Islet precursor cell (in vitro differentiated cells): ENCODE data around the gene HIVEP3.
"Not testable (repeated sequence)": the region's sequence is repeated elsewhere in the genome, so short reads cannot be mapped to it uniquely, and the experiment has no call there.

Experiments
- DNase-seq: peaks from one replicate; pipeline ENCODE4 v3.0.0-alpha.2; 2018

Gene HIVEP3

GRCh38 chr1:41918450-41919043, at the start of gene HIVEP3:
HIVEP3 (minus strand) TSS chr1:41918922.
- no peak for DNase-seq

GRCh38 chr1:41964400-41964799, 45.7 kb upstream of the HIVEP3 start:
- no peak for DNase-seq

GRCh38 chr1:41963636-41964035, 44.9 kb upstream of the HIVEP3 start:
- no peak for DNase-seq

DNA sequence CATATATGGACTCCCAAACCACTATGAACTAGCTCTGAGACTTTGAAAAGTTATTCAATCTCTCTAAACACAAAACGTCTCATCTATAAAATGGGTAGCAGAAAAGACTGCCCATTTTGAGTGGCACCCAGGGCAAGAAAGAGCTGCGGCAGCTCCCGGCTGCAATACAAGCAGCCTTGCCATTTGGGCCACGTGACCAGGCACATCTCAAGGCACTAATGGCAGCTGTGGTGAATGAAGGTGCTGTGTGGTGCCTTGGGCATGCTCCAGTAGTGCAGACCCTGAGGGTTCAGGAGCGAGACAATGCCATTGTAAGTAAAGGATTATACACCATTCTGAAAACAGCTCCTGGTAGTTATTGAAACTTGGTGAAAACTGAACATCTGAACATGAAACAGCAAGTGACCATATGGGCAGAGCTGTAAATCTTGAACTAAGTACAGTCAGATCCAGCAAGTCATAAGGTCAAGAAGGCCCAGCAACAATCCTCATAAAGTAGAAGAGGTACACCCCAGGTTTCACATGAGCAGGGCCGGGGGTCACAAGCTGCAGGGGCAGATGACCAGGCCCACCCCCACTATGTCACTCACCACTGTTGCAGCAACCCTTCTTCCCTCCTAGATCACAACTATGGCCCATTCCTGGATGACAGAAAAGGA, 39.4 kb upstream of the HIVEP3 start:
- no peak for DNase-seq

- no peak for DNase-seq
These were observed 38.8 kb upstream of the HIVEP3 start for GRCh38 chr1:41957568-41957967.

GRCh38 chr1:41955461-41956159, 36.9 kb upstream of the HIVEP3 start:
- DNase-seq: peak; percentile 85

DNA sequence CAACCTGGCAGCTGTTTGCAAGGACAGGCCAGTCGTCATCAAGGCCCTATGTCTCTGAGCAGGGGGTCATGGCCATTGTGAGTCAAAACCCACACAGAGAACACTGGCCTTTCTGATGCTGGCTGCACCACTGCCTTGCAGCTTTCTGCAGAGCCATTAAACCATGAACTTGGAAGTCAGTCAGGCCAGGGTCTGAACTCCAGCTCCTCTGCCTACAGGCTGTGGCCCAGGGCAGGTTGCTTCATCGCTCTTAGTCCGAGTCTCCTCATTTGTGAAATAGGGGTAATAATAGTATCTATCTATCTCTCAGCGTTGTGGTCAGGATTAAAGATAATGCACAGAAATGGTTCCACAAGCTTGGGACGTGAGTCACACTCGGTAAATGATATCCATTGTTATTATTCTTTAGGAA, 35.8 kb upstream of the HIVEP3 start:
- peak; percentile 63 for DNase-seq

GRCh38 chr1:41953291-41953690, 34.6 kb upstream of the HIVEP3 start:
- DNase-seq: no peak

GRCh38 chr1:41952208-41952607, 33.5 kb upstream of the HIVEP3 start:
- DNase-seq: no peak

DNA sequence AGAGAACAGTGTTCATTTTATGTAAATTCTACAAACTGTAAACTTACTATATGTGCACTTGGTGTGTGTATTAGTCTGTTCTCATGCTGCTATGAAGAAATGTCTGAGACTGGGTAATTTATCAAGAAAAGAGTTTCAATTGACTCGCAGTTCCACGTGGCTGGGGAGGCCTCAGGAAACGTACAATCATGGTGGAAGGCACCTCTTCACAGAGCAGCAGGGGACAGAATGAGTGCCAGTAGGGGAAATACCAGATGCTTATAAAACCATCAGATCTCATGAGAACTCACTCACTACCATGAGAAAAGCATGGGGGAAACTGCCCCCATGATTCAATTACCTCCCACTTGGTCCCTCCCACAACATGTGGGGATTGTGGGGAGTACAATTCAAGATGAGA, 32.8 kb upstream of the HIVEP3 start:
- not testable (repeated sequence) for DNase-seq

- no peak for DNase-seq
These were observed 32.1 kb upstream of the HIVEP3 start for GRCh38 chr1:41950820-41951219.

- not testable (repeated sequence) for DNase-seq
These were observed 27.2 kb upstream of the HIVEP3 start for GRCh38 chr1:41945946-41946345.

GRCh38 chr1:41943717-41944116, 25.0 kb upstream of the HIVEP3 start:
- DNase-seq: no peak

DNA sequence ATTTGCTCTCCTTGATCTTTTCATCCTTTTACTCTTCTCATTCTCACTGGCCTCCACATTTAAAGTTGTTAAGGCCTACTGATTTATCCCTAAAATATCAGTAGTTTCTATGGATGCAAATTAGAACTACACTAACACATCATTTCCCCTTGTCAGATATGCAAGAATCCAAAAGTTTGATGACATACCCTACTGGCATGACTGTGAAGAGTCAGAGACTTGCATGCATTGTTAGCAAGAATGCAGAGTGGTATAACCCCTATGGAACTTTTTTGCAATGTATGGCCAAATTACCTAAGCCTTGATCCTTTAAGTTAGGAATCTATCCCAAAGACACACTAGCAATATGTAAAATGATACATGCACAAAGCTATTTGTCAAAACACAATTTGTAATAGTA, 23.6 kb upstream of the HIVEP3 start:
- DNase-seq: no peak

GRCh38 chr1:41941381-41941780, 22.7 kb upstream of the HIVEP3 start:
- no peak for DNase-seq

DNA sequence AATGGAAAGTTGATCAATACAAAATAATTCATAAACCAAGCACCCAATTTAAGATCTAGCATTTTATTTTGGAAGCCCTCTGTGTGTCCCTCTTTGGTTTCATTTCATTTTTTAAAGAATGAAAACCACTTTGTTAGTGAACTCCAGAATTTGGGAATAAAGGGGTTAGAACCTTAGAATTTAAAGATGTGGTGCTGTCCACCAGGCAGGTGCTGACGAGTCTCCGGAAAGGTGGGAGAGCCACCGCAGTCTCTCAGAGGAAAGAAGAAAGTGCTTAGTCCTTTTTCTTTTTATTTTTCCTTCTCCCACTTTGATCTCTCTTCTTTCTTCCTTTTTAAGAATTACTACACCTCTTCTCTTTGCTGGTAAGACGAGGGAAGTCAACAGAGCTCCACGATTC, 20.5 kb upstream of the HIVEP3 start:
- no peak for DNase-seq

GRCh38 chr1:41936107-41936506, 17.4 kb upstream of the HIVEP3 start:
- DNase-seq: no peak

DNA sequence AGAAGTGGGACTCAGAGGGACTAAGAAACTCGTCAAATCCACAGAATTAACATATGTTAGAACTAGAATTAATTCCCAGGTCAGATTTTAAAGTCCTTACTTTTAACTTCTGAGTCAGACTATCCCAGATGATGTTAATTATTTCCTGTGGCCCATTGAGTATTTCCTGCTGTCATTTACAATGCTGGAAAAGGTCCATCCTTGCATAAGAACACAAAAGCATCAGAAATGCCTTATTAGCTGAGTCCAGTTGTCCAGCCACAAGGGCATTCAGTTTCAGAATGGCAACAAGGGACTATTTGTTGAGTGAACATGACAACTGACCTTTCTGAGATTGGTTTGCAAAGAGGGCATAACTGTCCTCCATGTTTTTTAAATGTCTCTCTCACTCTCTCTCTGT, 16.5 kb upstream of the HIVEP3 start:
- DNase-seq: no peak

DNA sequence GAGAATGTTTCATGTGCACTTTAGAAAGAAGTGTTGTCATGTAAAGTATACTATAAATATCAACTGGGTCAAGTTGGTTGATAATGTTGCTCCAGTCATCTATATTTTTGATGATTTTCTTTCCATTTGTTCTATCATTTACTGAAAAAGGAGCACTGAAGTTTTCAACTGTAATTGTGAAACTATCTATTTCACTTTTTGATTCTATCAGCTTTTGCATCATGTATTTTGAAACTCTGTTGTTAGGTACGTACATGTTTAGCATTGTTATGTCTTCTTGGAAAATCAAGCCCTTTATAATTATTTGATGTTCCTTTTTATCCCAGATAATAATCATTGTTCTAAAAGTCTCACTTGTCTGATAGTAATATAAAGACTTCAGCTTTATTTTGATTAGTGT, 14.4 kb upstream of the HIVEP3 start:
- DNase-seq: no peak

DNA sequence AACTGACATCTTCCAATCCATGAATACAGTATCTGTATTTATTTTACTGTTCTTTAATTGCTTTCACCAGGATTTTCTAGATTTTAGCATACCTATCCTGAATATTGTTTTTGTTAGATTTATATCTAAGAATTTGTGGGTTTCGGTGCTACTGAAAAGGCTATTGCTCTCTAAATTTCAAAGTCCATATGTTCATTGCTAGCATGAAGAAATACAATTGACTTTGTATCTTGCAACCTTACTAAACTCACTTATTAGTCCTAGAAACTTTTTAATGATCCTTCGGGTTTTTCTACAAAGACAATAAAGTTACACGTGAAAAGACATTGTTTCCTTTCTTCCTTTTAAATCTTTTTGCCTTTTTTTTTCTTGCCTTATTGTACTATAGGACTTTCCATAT, 12.9 kb upstream of the HIVEP3 start:
- no peak for DNase-seq

DNA sequence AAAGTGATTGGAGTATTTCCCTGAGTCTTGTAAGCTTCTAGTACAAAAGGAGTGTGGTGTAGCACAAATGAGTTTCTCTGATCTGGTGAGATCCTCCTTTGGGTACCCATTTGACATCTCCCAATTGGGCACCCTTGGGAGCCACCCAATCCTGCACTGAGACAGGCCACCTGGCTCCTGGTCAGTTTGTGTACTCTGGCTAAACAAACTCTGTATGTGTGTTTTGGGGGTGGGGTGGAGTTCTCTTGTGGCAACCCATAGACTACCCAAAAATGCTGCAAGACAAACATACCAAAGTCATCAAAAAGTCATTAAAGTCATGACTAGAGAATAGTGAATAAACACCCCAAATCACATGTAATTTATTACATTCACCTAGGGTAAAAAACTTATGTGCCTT, 8.4 kb upstream of the HIVEP3 start:
- no peak for DNase-seq

GRCh38 chr1:41925712-41926111, 7.0 kb upstream of the HIVEP3 start:
- DNase-seq: no peak

DNA sequence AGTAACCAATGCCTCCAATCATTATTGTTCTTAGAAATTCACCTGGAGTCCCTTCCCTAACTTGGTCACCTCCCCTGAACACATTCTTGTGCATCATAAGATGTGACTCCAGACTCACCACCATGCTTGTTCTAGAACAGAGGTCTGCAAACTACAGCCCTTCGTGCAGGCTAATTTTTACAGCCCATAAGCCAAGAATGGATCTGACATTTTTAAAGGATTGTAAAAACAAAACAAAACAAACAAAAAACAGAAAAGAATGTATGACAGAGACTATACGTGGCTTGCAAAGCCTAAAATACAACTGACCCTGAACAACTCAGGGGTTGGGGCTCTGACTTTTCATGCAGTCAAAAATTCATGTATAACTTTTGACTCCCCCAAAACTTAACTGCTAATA, 6.2 kb upstream of the HIVEP3 start:
- DNase-seq: no peak

DNA sequence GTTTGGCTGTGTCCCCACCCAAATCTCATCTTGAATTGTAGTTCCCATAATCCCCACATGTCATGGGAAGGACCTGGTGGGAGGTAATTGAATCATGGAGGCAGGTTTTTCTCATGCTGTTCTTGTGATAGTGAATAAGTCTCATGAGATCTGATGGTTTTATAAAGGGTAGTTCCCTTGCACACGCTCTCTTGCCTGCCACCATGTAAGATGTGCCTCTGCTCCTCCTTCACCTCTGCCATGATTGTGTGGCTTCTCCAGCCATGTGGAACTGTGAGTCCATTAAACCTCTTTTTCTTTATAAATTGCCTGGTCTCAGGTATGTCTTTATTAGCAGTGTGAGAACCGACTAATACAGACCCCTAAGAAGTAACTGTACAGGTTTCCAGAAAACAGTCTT, 2.5 kb upstream of the HIVEP3 start:
- DNase-seq: not testable (repeated sequence)

GRCh38 chr1:41920658-41921057, 1.9 kb upstream of the HIVEP3 start:
- DNase-seq: no peak
